Measurements from ENCODE around the gene CHL1.
"Not testable (repeated sequence)": the region's sequence is repeated elsewhere in the genome, so short reads cannot be mapped to it uniquely, and the experiment has no call there.

DNA sequence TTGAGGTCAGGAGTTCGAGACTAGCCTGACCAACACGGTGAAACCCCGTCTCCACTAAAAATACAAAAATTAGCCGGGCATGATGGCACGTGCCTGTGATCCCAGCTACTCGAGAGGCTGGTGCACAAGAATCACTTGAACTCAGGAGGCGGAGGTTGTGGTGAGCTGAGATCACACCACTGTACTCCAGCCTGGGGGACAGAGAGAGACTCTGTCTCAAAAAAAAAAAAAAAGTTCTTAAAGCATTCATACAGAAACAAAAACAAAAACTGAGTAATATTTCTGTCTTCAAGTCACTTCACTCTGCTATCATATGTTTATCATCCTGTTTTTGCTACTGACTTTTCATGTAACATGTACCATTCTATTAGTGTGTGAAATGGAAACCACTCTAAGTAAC lies 169.7 kb downstream of the CHL1 start:
- TF ChIP-seq, protein P1, sequence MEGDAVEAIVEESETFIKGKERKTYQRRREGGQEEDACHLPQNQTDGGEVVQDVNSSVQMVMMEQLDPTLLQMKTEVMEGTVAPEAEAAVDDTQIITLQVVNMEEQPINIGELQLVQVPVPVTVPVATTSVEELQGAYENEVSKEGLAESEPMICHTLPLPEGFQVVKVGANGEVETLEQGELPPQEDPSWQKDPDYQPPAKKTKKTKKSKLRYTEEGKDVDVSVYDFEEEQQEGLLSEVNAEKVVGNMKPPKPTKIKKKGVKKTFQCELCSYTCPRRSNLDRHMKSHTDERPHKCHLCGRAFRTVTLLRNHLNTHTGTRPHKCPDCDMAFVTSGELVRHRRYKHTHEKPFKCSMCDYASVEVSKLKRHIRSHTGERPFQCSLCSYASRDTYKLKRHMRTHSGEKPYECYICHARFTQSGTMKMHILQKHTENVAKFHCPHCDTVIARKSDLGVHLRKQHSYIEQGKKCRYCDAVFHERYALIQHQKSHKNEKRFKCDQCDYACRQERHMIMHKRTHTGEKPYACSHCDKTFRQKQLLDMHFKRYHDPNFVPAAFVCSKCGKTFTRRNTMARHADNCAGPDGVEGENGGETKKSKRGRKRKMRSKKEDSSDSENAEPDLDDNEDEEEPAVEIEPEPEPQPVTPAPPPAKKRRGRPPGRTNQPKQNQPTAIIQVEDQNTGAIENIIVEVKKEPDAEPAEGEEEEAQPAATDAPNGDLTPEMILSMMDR (IDR thresholded peaks at IDR 0.05): not testable (repeated sequence)
- TF ChIP-seq POLR2A (IDR thresholded peaks at IDR 0.05): not testable (repeated sequence)

Measured in body of pancreas (tissue), 4 donors.